ENCODE measurements around the gene PLRG1.
"Not testable (repeated sequence)": the region's sequence is repeated elsewhere in the genome, so short reads cannot be mapped to it uniquely, and the experiment has no call there.

The PLRG1 gene

GRCh38 chr4:154549894-154550790, at the start of gene PLRG1:
Gene PLRG1, minus strand, starts transcription at chr4:154550400. Its CDS starts 92 bp downstream, at chr4:154550308.
- peak; percentile 92 to 94 for DNase-seq (ENCODE audit: low read depth in 1 of 2, low spot score in 1 of 2)

GRCh38 chr4:154597798-154598774, 47.9 kb upstream of the PLRG1 start:
- DNase-seq (ENCODE audit: low read depth in 1 of 2, low spot score in 1 of 2) = no peak

- DNase-seq (ENCODE audit: low read depth in 1 of 2, low spot score in 1 of 2) = not testable (repeated sequence)
Observed at GRCh38 chr4:154597281-154597680, 47.1 kb upstream of the PLRG1 start.

- DNase-seq (ENCODE audit: low read depth in 1 of 2, low spot score in 1 of 2) = no peak
Observed at GRCh38 chr4:154595807-154596206, 45.6 kb upstream of the PLRG1 start.

- DNase-seq (ENCODE audit: low read depth in 1 of 2, low spot score in 1 of 2) = not testable (repeated sequence)
Observed at GRCh38 chr4:154594343-154594742, 44.1 kb upstream of the PLRG1 start.

GRCh38 chr4:154593868-154594267, 43.7 kb upstream of the PLRG1 start:
- no peak for DNase-seq (ENCODE audit: low read depth in 1 of 2, low spot score in 1 of 2)

- DNase-seq (ENCODE audit: low read depth in 1 of 2, low spot score in 1 of 2) = no peak
Observed at GRCh38 chr4:154591890-154592289, 41.7 kb upstream of the PLRG1 start.

GRCh38 chr4:154590329-154591006, 40.3 kb upstream of the PLRG1 start, which contains the start of gene FGA:
Gene FGA, minus strand, starts transcription at chr4:154590742. Its CDS starts 55 bp downstream, at chr4:154590687.
- no peak for DNase-seq (ENCODE audit: low read depth in 1 of 2, low spot score in 1 of 2)

- DNase-seq (ENCODE audit: low read depth in 1 of 2, low spot score in 1 of 2) = no peak
Observed at GRCh38 chr4:154589296-154590197, 39.3 kb upstream of the PLRG1 start.

- DNase-seq (ENCODE audit: low read depth in 1 of 2, low spot score in 1 of 2) = no peak
Observed at GRCh38 chr4:154588198-154588597, 38.0 kb upstream of the PLRG1 start.

GRCh38 chr4:154586296-154587033, 36.3 kb upstream of the PLRG1 start:
- no peak for DNase-seq (ENCODE audit: low read depth in 1 of 2, low spot score in 1 of 2)

- no peak for DNase-seq (ENCODE audit: low read depth in 1 of 2, low spot score in 1 of 2)
Observed at GRCh38 chr4:154585369-154586018, 35.3 kb upstream of the PLRG1 start.

- no peak for DNase-seq (ENCODE audit: low read depth in 1 of 2, low spot score in 1 of 2)
Observed at GRCh38 chr4:154584259-154584658, 34.1 kb upstream of the PLRG1 start.

- DNase-seq (ENCODE audit: low read depth in 1 of 2, low spot score in 1 of 2) = no peak
Observed at GRCh38 chr4:154583677-154584076, 33.5 kb upstream of the PLRG1 start.

GRCh38 chr4:154583230-154583629, 33.0 kb upstream of the PLRG1 start:
- no peak for DNase-seq (ENCODE audit: low read depth in 1 of 2, low spot score in 1 of 2)

- no peak for DNase-seq (ENCODE audit: low read depth in 1 of 2, low spot score in 1 of 2)
Observed at GRCh38 chr4:154582723-154583122, 32.5 kb upstream of the PLRG1 start.

GRCh38 chr4:154579927-154580326, 29.7 kb upstream of the PLRG1 start:
- no peak for DNase-seq (ENCODE audit: low read depth in 1 of 2, low spot score in 1 of 2)

- DNase-seq (ENCODE audit: low read depth in 1 of 2, low spot score in 1 of 2) = no peak
Observed at GRCh38 chr4:154578919-154579318, 28.7 kb upstream of the PLRG1 start.

- DNase-seq (ENCODE audit: low read depth in 1 of 2, low spot score in 1 of 2) = no peak
Observed at GRCh38 chr4:154577324-154577723, 27.1 kb upstream of the PLRG1 start.

Measured in activated CD4-positive, alpha-beta T cell treated with anti-CD3 and anti-CD28 coated beads, Interleukin-2, amount 50 U/mL, for 24 hours (primary cell).